HTERT RPE-1 (cell line): Measurements from ENCODE around the gene PARD3.

ENCODE experiments used
- in situ Hi-C: fragments of 300-500 bp; cut with MboI; formaldehyde crosslinking; loops from 4 replicates; pipeline ENCODE4 v1.14.3; 2020; ENCODE audit warnings: low sequenced_read_pairs

Gene PARD3

GRCh38 chr10:34627741-34628140 is 187.4 kb downstream of the PARD3 start:
- in situ Hi-C loops, result no loop called here

- in situ Hi-C loops, result no loop called here
Observed at GRCh38 chr10:34627331-34627730, 187.8 kb downstream of the PARD3 start.

GRCh38 chr10:34626158-34626880 is 188.8 kb downstream of the PARD3 start:
- in situ Hi-C loops, result no loop called here

- in situ Hi-C loops, result no loop called here
Observed at GRCh38 chr10:34624323-34625153, 190.6 kb downstream of the PARD3 start.

GRCh38 chr10:34622945-34623344 is 192.2 kb downstream of the PARD3 start:
- in situ Hi-C loops, result no loop called here

GRCh38 chr10:34618611-34619010 is 196.5 kb downstream of the PARD3 start:
- in situ Hi-C loops, result no loop called here

- in situ Hi-C loops, result no loop called here
Observed at GRCh38 chr10:34615770-34616169, 199.3 kb downstream of the PARD3 start.

GRCh38 chr10:34613491-34613890 is 201.6 kb downstream of the PARD3 start:
- in situ Hi-C loops, result no loop called here

- in situ Hi-C loops, result no loop called here
Observed at GRCh38 chr10:34612938-34613337, 202.2 kb downstream of the PARD3 start.

GRCh38 chr10:34612446-34612845 is 202.7 kb downstream of the PARD3 start:
- in situ Hi-C loops, result no loop called here

GRCh38 chr10:34609287-34609940 is 205.7 kb downstream of the PARD3 start:
- in situ Hi-C loops, result no loop called here

- in situ Hi-C loops, result no loop called here
Observed at GRCh38 chr10:34607894-34608293, 207.2 kb downstream of the PARD3 start.

- in situ Hi-C loops, result no loop called here
Observed at GRCh38 chr10:34606890-34607289, 208.2 kb downstream of the PARD3 start.

GRCh38 chr10:34602478-34602877 is 212.6 kb downstream of the PARD3 start:
- in situ Hi-C loops, result no loop called here

GRCh38 chr10:34601691-34602090 is 213.4 kb downstream of the PARD3 start:
- in situ Hi-C loops, result no loop called here

GRCh38 chr10:34599026-34599795 is 215.9 kb downstream of the PARD3 start:
- in situ Hi-C loops, result no loop called here

- in situ Hi-C loops, result no loop called here
Observed at GRCh38 chr10:34596351-34596750, 218.7 kb downstream of the PARD3 start.

- in situ Hi-C loops, result no loop called here
Observed at GRCh38 chr10:34593930-34594329, 221.2 kb downstream of the PARD3 start.

- in situ Hi-C loops, result no loop called here
Observed at GRCh38 chr10:34593374-34593890, 221.7 kb downstream of the PARD3 start.

GRCh38 chr10:34590793-34591192 is 224.3 kb downstream of the PARD3 start:
- in situ Hi-C loops, result no loop called here

GRCh38 chr10:34589275-34589674 is 225.8 kb downstream of the PARD3 start:
- in situ Hi-C loops, result no loop called here
